IMR-90 (cell line): ENCODE measurements around the gene UNC119. TPM values are rescaled to one million over a fixed set of nuclear protein-coding genes. Genes with fewer than 3 reads are reported as not detected.
A peak's percentile ranks its signal among the peaks of the same experiment; 100 is the strongest.

Experiments used
- ATAC-seq: fragments of 200-7000 bp; cut with Tn5 transposase; 2 replicates; pipeline ENCODE4 v1.9.1; 2020; ENCODE audit warnings: low read depth, mild to moderate bottlenecking, moderate library complexity
- Bru-seq: library from RNA; stranded (reverse); fragments of 400-500 nt; gene quantifications from one replicate; lab custom pipeline; 2021; lab: Mats Ljungman, UMichigan
- BruChase-seq, 2 experiments: library from RNA; stranded (reverse); fragments of 400-500 nt; gene quantifications; one replicate each; lab custom pipeline; 2021; lab: Mats Ljungman, UMichigan
- BruUV-seq: library from RNA; stranded (reverse); fragments of 400-500 nt; replicated peaks from 2 replicates; lab custom pipeline; 2021; lab: Mats Ljungman, UMichigan
- CTCF ChIA-PET: fragments of 300-600 bp; formaldehyde crosslinking; extraction: SDS; loops from one replicate; lab custom pipeline; 2021; ENCODE audit warnings: antibody characterized with exemption; lab: Yijun Ruan, JAX
- POLR2A ChIA-PET: fragments of 300-600 bp; sonication (Branson Sonifier 250); formaldehyde crosslinking; loops from one replicate; lab custom pipeline; 2022; ENCODE audit warnings: antibody characterized with exemption; ENCODE audit not compliant: unreplicated experiment; lab: Charles Lee
- DNase-seq: peaks from one replicate; pipeline ENCODE4 v3.0.0; 2013
- H2AFZ ChIP-seq: replicated peaks from 2 replicates; pipeline ENCODE3; 2013; ENCODE audit warnings: low read length, mild to moderate bottlenecking; ENCODE audit not compliant: poor library complexity
- H2AK5ac ChIP-seq: 2 replicates; pipeline ENCODE4 v1.6.1; 2013; ENCODE audit warnings: low read depth, low read length, inconsistent platforms
- H2AK9ac ChIP-seq: replicated peaks from 2 replicates; pipeline ENCODE3; 2013; ENCODE audit warnings: mild to moderate bottlenecking, low read depth, low read length, moderate library complexity; ENCODE audit not compliant: poor library complexity
- H2BK120ac ChIP-seq: 2 replicates; pipeline ENCODE4 v1.6.1; 2013; ENCODE audit warnings: low read depth, low read length, inconsistent platforms
- H2BK15ac ChIP-seq: 3 replicates; pipeline ENCODE4 v1.6.1; 2013; ENCODE audit warnings: low read depth, low read length, inconsistent platforms
- H2BK20ac ChIP-seq: 2 replicates; pipeline ENCODE4 v1.6.1; 2013; ENCODE audit warnings: low read depth, mild to moderate bottlenecking, inconsistent platforms, low read length, moderate library complexity
- H2BK5ac ChIP-seq: 2 replicates; pipeline ENCODE4 v1.6.1; 2013; ENCODE audit warnings: mild to moderate bottlenecking, low read depth, low read length, inconsistent platforms; ENCODE audit not compliant: poor library complexity, severe bottlenecking
- H3K14ac ChIP-seq: replicated peaks from 2 replicates; pipeline ENCODE4 v1.6.1; 2013; ENCODE audit warnings: low read depth, low read length, inconsistent platforms
- H3K18ac ChIP-seq: 2 replicates; pipeline ENCODE4 v1.6.1; 2013; ENCODE audit warnings: low read depth, low read length, control low read depth
- H3K23ac ChIP-seq: 2 replicates; pipeline ENCODE4 v1.6.1; 2013; ENCODE audit warnings: low read depth, low read length, inconsistent platforms
- H3K27ac ChIP-seq: 2 replicates; pipeline ENCODE4 v1.5.1; 2013; ENCODE audit warnings: mild to moderate bottlenecking, control low read depth, low read length; ENCODE audit not compliant: insufficient read depth
- H3K27me3 ChIP-seq: 2 replicates; pipeline ENCODE4 v1.6.1; 2013; ENCODE audit warnings: low read length; ENCODE audit not compliant: control insufficient read depth, insufficient read depth
- H3K36me3 ChIP-seq: 2 replicates; pipeline ENCODE4 v1.6.1; 2013; ENCODE audit warnings: low read length, mixed read lengths; ENCODE audit not compliant: control insufficient read depth, insufficient read depth
- H3K4ac ChIP-seq: 2 replicates; pipeline ENCODE4 v1.6.1; 2013; ENCODE audit warnings: low read depth, low read length, inconsistent platforms
- H3K4me1 ChIP-seq: 2 replicates; pipeline ENCODE4 v1.6.1; 2013; ENCODE audit warnings: low read length, mixed read lengths; ENCODE audit not compliant: control insufficient read depth, insufficient read depth
- H3K4me2 ChIP-seq: 2 replicates; pipeline ENCODE4 v1.6.1; 2013; ENCODE audit warnings: low read depth, mild to moderate bottlenecking, control low read depth, low read length, moderate library complexity
- H3K4me3 ChIP-seq: 2 replicates; pipeline ENCODE4 v1.5.1; 2013; ENCODE audit warnings: low read depth, mild to moderate bottlenecking, control low read depth, low read length, moderate library complexity; ENCODE audit not compliant: insufficient read depth
- H3K56ac ChIP-seq: 2 replicates; pipeline ENCODE4 v1.6.1; 2013; ENCODE audit warnings: low read length, inconsistent platforms; ENCODE audit not compliant: insufficient read depth; ENCODE audit errors: extremely low read depth
- H3K79me1 ChIP-seq, 2 experiments: 2 replicates each; pipeline ENCODE4 v1.6.1; 2013; ENCODE audit warnings: low read length in 2 of 2, inconsistent platforms in 1 of 2, low read depth in 1 of 2
- H3K9ac ChIP-seq: 2 replicates; pipeline ENCODE4 v1.6.1; 2013; ENCODE audit warnings: low read depth, low read length, control low read depth
- H3K9me1 ChIP-seq: 2 replicates; pipeline ENCODE4 v1.6.1; 2013; ENCODE audit warnings: low read length, inconsistent platforms; ENCODE audit not compliant: insufficient read depth
- H3K9me3 ChIP-seq: 2 replicates; pipeline ENCODE4 v1.6.1; 2013; ENCODE audit warnings: low read length; ENCODE audit not compliant: control insufficient read depth, insufficient read depth
- H4K20me1 ChIP-seq: 2 replicates; pipeline ENCODE4 v1.6.1; 2013; ENCODE audit warnings: low read length, inconsistent platforms; ENCODE audit not compliant: insufficient read depth
- H4K5ac ChIP-seq: 2 replicates; pipeline ENCODE4 v1.6.1; 2013; ENCODE audit warnings: mild to moderate bottlenecking, low read depth, low read length, control low read depth
- H4K8ac ChIP-seq, 2 experiments: 2 replicates each; pipeline ENCODE4 v1.6.1; 2013; ENCODE audit warnings: low read depth in 2 of 2, low read length in 2 of 2, control low read depth in 1 of 2, inconsistent platforms in 1 of 2
- H4K91ac ChIP-seq: 2 replicates; pipeline ENCODE4 v1.6.1; 2013; ENCODE audit warnings: low read depth, low read length, inconsistent platforms; ENCODE audit not compliant: insufficient read depth
- CEBPB ChIP-seq: IDR thresholded peaks from 2 replicates; pipeline ENCODE4 v1.6.1; 2012; ENCODE audit warnings: low read depth, low read length, improper control_type of control experiment
- CHD1 ChIP-seq: IDR thresholded peaks from 2 replicates; pipeline ENCODE4 v1.6.1; 2012; ENCODE audit warnings: low read depth, low read length, improper control_type of control experiment
- MAFK ChIP-seq: IDR thresholded peaks from 2 replicates; pipeline ENCODE4 v1.6.1; 2012; ENCODE audit warnings: low read depth, low read length, improper control_type of control experiment
- MAZ ChIP-seq: IDR thresholded peaks from 2 replicates; pipeline ENCODE4 v1.6.1; 2012; ENCODE audit warnings: low read depth, mild to moderate bottlenecking, low read length, improper control_type of control experiment, moderate library complexity, borderline replicate concordance
- MXI1 ChIP-seq: IDR thresholded peaks from 2 replicates; pipeline ENCODE4 v1.6.1; 2012; ENCODE audit warnings: low read depth, mild to moderate bottlenecking, low read length, moderate library complexity, borderline replicate concordance
- NFE2L2 ChIP-seq: fragments of 150-350 bp; IDR thresholded peaks from 2 replicates; pipeline ENCODE4 v1.6.1; 2016; ENCODE audit warnings: low read depth, mild to moderate bottlenecking, low read length
- POLR2A ChIP-seq: IDR thresholded peaks from 2 replicates; pipeline ENCODE4 v1.6.1; 2012; ENCODE audit warnings: mild to moderate bottlenecking, low read depth, low read length
- RAD21 ChIP-seq: IDR thresholded peaks from 2 replicates; pipeline ENCODE4 v1.6.1; 2012; ENCODE audit warnings: low read length, improper control_type of control experiment
- RCOR1 ChIP-seq: IDR thresholded peaks from 2 replicates; pipeline ENCODE4 v1.6.1; 2012; ENCODE audit warnings: mild to moderate bottlenecking, low read length, improper control_type of control experiment; ENCODE audit not compliant: insufficient replicate concordance
- RFX5 ChIP-seq: IDR thresholded peaks from 2 replicates; pipeline ENCODE4 v1.8.0; 2012; ENCODE audit warnings: low read depth, mild to moderate bottlenecking, low read length, moderate library complexity
- WGBS, 2 experiments: methylation state at CpG; one replicate each; pipeline versions ENCODE4 v1.1.5 to v1.1.7; 2013; ENCODE audit warnings: missing lambda C conversion rate in 2 of 2; ENCODE audit not compliant: insufficient read length in 1 of 2; ENCODE audit errors: extremely low coverage in 2 of 2; 5-methylcytosine and 5-hydroxymethylcytosine counted together
- dilution Hi-C: fragments of 300-500 bp; cut with HindIII; formaldehyde crosslinking; loops from one replicate; pipeline ENCODE4 v1.14.3; 2018; ENCODE audit warnings: low sequenced_read_pairs; ENCODE audit not compliant: unreplicated experiment
- in situ Hi-C: fragments of 300-500 bp; cut with MboI; formaldehyde crosslinking; loops from 3 replicates; pipeline ENCODE4 v1.14.3; 2019; ENCODE audit warnings: low sequenced_read_pairs, inconsistent platforms, mixed read lengths
- intact Hi-C: fragments of 100-400 bp; cut with micrococcal nuclease; formaldehyde crosslinking; loops from 2 replicates; pipeline ENCODE4 v1.10.0; 2022
- long read RNA-seq: library from polyadenylated mRNA; unstranded; transcript quantifications from one replicate; pipeline ENCODE4 v2.0.0, GENCODE V29; 2021; ENCODE audit not compliant: unreplicated experiment
- polyA plus RNA-seq, 3 experiments: library from polyadenylated mRNA; depleted of rRNA; stranded (reverse); fragments of >200 nt; gene quantifications; 2 replicates each; pipeline ENCODE4 v1.2.3, GENCODE V29; 2012; ENCODE audit warnings: low replicate concordance in 1 of 3
- total RNA-seq: library from RNA; depleted of rRNA; stranded (reverse); fragments of >200 nt; gene quantifications from 2 replicates; pipeline ENCODE4 v1.2.3, GENCODE V29; 2012; rRNA removed
- TF ChIP-seq, protein P1 (sequence below): fragments of 150-350 bp; IDR thresholded peaks from 2 replicates; pipeline ENCODE4 v1.6.1; 2016; ENCODE audit warnings: low read depth, mild to moderate bottlenecking, low read length, moderate library complexity, borderline replicate concordance
- TF ChIP-seq, protein P2 (sequence below): conservative IDR thresholded peaks from 2 replicates; pipeline ENCODE4 v1.5.1; 2012; ENCODE audit warnings: mild to moderate bottlenecking, low read depth, low read length, improper control_type of control experiment

The UNC119 gene
- 21.7 and 22.4 TPM in 2 replicates for total RNA-seq
- 57.4 and 63.2 TPM in 2 replicates for polyA plus RNA-seq (2012; rRNA removed)
- polyA plus RNA-seq (2012; cell fraction: cytosol; rRNA removed), result 35.2 and 70.5 TPM in 2 replicates
- polyA plus RNA-seq (2012; cell fraction: nucleus; rRNA removed; ENCODE audit: low replicate concordance), result 149 and 192 TPM in 2 replicates
- percentile 48 among the genes with signal in this experiment for Bru-seq, nascent RNA
- BruChase-seq, experiment 1, labeled RNA remaining after a 6-hour chase, result percentile 55 among the genes with signal in this experiment
- BruChase-seq, experiment 2, labeled RNA remaining after a 2-hour chase, result percentile 60 among the genes with signal in this experiment
- long read RNA-seq, full-length matches to known transcripts, result 21 of 26 reads
- long read RNA-seq, partial matches to known transcripts, result 2 of 26 reads
- long read RNA-seq, other reads (novel, unspliced or antisense), result 3 of 26 reads

DNA sequence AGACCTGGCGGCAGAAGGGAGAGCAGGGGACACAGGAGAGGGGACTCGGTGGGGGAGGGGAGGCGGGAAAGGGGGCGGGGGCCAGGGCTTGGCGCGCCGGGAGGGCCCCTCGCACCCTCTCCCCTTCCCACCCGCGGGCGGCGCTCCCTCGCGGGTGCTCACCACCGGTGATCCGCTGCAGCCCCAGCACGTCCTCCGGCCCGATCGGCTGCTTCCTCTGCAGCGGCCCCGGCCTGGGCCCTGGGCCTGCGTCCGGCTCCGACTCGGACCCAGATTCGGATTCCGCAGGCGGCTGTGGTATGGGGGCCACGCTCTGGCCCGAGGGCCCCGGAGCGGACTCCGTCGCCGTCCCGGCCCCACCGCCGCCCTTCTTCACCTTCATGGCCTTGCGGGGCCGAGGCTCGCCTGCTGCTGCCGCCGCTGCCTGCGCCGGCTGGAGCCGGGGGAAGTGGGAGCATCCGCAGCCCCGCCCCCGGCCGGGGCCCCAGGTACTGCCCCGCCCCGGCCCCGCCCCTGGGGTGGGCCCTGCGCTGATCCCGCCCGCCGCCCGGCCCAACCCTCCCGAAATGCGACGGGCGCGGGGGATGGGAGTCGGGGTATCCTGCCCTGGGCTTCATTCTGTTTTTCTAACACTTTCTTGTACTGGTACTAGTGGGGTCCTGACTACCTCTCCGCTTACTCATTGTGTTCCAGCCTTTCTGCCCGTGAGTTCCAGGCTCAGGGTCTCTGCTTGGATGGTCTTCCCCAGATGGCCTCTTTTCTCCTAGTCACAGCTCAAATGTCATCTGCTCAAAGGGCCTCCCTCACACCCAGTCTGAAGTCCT lies at the start of gene UNC119:
UNC119 (minus strand) TSS at position 449 of the 824 bp plus-strand sequence; CDS start at position 382, 67 bp downstream.
- no TSS peak for BruUV-seq
- dilution Hi-C loops, result no loop called here
- peaks cover 27% of the 10 kb centered on the region for H3K36me3 ChIP-seq
- H2AK5ac ChIP-seq, result peak within 1 kb of the TSS; percentile 54
- H3K9me1 ChIP-seq, result peaks cover 10% of the 10 kb centered on the region; the same call in 1 of the 2 replicates
- peak within 1 kb of the TSS; percentile 41 for H3K56ac ChIP-seq
- no peak within 1 kb of the TSS for H2BK15ac ChIP-seq
- H3K27me3 ChIP-seq, result no peaks in the 10 kb centered on the region
- peaks cover 14 to 27% of the 10 kb centered on the region in 2 experiments for H3K79me1 ChIP-seq
- peaks cover 13% of the 10 kb centered on the region for H4K20me1 ChIP-seq
- H4K91ac ChIP-seq, result no peak within 1 kb of the TSS
- peak within 1 kb of the TSS; percentile 9 to 69; a peak in 1 of 4 replicates for H4K8ac ChIP-seq
- H2AFZ ChIP-seq, result peak within 1 kb of the TSS; percentile 94
- H2AK9ac ChIP-seq, result peak within 1 kb of the TSS; percentile 92
- H2BK20ac ChIP-seq, result peak within 1 kb of the TSS; percentile 33; the same call in 1 of the 2 replicates
- H3K9me3 ChIP-seq, result no peaks in the 10 kb centered on the region
- H3K9ac ChIP-seq, result peak within 1 kb of the TSS; percentile 70
- H3K4me2 ChIP-seq, result peak within 1 kb of the TSS; percentile 99
- TF ChIP-seq CHD1, result no peak
- TF ChIP-seq, protein P1, sequence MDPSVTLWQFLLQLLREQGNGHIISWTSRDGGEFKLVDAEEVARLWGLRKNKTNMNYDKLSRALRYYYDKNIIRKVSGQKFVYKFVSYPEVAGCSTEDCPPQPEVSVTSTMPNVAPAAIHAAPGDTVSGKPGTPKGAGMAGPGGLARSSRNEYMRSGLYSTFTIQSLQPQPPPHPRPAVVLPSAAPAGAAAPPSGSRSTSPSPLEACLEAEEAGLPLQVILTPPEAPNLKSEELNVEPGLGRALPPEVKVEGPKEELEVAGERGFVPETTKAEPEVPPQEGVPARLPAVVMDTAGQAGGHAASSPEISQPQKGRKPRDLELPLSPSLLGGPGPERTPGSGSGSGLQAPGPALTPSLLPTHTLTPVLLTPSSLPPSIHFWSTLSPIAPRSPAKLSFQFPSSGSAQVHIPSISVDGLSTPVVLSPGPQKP, result no peak
- TF ChIP-seq MAFK, result no peak
- no peak for TF ChIP-seq RCOR1
- TF ChIP-seq RFX5, result no peak
- TF ChIP-seq, protein P2, sequence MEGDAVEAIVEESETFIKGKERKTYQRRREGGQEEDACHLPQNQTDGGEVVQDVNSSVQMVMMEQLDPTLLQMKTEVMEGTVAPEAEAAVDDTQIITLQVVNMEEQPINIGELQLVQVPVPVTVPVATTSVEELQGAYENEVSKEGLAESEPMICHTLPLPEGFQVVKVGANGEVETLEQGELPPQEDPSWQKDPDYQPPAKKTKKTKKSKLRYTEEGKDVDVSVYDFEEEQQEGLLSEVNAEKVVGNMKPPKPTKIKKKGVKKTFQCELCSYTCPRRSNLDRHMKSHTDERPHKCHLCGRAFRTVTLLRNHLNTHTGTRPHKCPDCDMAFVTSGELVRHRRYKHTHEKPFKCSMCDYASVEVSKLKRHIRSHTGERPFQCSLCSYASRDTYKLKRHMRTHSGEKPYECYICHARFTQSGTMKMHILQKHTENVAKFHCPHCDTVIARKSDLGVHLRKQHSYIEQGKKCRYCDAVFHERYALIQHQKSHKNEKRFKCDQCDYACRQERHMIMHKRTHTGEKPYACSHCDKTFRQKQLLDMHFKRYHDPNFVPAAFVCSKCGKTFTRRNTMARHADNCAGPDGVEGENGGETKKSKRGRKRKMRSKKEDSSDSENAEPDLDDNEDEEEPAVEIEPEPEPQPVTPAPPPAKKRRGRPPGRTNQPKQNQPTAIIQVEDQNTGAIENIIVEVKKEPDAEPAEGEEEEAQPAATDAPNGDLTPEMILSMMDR, result no peak
- TF ChIP-seq POLR2A, result 0 out of 2 replicates have a peak, but pooled peaks have one; percentile 41
- no peak for TF ChIP-seq CEBPB
- TF ChIP-seq MXI1, result peak; percentile 6; the same call in 1 of the 2 replicates
- TF ChIP-seq NFE2L2, result no peak
- peak; percentile 39; the same call in 1 of the 2 replicates for TF ChIP-seq MAZ
- no peak for TF ChIP-seq RAD21
- in situ Hi-C loops, result no loop called here
- H3K27ac ChIP-seq, result peak within 1 kb of the TSS; percentile 17; the same call in 1 of the 2 replicates
- H3K18ac ChIP-seq, result 0 out of 2 replicates have a peak within 1 kb of the TSS, but pooled peaks have one; percentile 10
- H2BK5ac ChIP-seq, result peak within 1 kb of the TSS; percentile 22
- peak within 1 kb of the TSS; percentile 39 for H4K5ac ChIP-seq
- H3K4me3 ChIP-seq, result peak within 1 kb of the TSS; percentile 81
- ChIA-PET POLR2A (no interaction called here), CTCF (interaction anchor here (0.8 to 1.7 kb wide), 2 partner anchors 19 to 20 kb away, joined by 5 to 6 read pairs; partner anchors contain the start of gene PIGS)
- peak within 1 kb of the TSS; percentile 63 for H3K4ac ChIP-seq
- peak within 1 kb of the TSS; percentile 83 for H3K14ac ChIP-seq
- ATAC-seq (peak; percentile 96), DNase-seq (peak; percentile 46)
- WGBS, 2 experiments, result 5% methylated on average over 8 of the region's 67 CpGs; no CpG with 5 or more reads in 1 of the 2 experiments
- H3K23ac ChIP-seq, result peak within 1 kb of the TSS; percentile 79
- H3K4me1 ChIP-seq, result peaks cover 6% of the 10 kb centered on the region
- no peak within 1 kb of the TSS for H2BK120ac ChIP-seq
- intact Hi-C loops, result no loop called here
